ENCODE data around the gene DPM3.

- TF ChIP-seq CTCF (IDR thresholded peaks at IDR 0.05): no peak
- no peak for TF ChIP-seq POLR2A (IDR thresholded peaks at IDR 0.05)
- TF ChIP-seq POLR2AphosphoS5 (IDR thresholded peaks at IDR 0.05): no peak
Measured at GRCh38 chr1:155158991-155159390, 18.7 kb upstream of the DPM3 start.

Data from breast epithelium (tissue), 3 donors.